Epithelial cell of esophagus (primary cell): ENCODE measurements around the gene LRMDA.

Experiments used
- DNase-seq: peaks from one replicate; pipeline ENCODE4 v3.0.0; 2010; ENCODE audit warnings: low read depth
- H3K4me3 ChIP-seq: 2 replicates; pipeline ENCODE4 v1.5.1; 2011; ENCODE audit warnings: mild to moderate bottlenecking, low read length, control low read depth
- CTCF ChIP-seq: IDR thresholded peaks from 2 replicates; pipeline ENCODE4 v1.5.1; 2011; ENCODE audit warnings: low read depth, mild to moderate bottlenecking, low read length, control low read depth, inconsistent platforms; ENCODE audit not compliant: insufficient read depth; ENCODE audit errors: missing control alignments

LRMDA gene

GRCh38 chr10:75433216-75433615 is 1.8 kb downstream of the LRMDA start:
- H3K4me3 ChIP-seq, result no peak overlapping the region
- no peak for DNase-seq
- TF ChIP-seq CTCF, result no peak

GRCh38 chr10:75434291-75434690 is 2.9 kb downstream of the LRMDA start:
- H3K4me3 ChIP-seq, result no peak overlapping the region
- DNase-seq, result peak; percentile 47
- no peak for TF ChIP-seq CTCF

DNA sequence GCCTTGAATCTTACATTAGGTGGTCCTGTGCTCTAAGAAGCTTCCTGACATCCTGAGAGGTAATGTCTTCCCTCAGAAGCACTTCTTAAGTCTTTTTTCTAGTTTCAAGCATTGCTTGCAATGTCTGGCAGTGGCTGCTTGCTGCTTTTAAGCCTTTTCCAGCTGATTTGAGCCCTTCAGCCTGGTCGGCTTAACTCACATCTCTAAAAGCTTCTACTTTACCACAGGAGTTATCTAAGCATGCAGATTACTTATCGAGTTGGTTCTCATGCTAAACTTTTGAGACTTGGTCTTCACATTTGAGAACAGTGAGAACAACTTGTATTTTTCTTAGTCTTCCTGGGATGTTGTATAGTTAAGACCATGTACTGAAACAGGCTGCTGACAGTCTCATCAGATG is 3.9 kb downstream of the LRMDA start:
- no peak for TF ChIP-seq CTCF

DNA sequence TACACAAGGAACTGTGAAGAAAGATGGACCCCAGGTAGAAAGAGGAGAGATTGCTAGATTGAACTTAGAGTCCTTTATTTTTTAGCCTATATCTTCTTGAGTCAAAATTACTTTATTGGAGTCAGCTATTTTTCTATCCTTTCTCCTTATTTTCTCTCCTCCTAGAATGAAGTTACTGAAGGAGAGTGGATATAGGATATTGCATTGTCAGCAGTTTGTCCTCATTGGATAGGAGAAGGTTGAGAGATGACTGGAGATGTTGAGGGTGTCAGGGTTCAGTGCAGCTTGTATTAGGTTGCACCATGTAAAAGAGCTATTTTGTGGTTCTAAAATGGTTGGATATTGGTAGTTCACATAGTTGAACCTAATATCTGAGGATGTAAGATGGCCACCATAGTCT is 5.5 kb downstream of the LRMDA start:
- TF ChIP-seq CTCF, result no peak
- no peak overlapping the region for H3K4me3 ChIP-seq
- DNase-seq, result no peak

More for the DNA sequence above, 3.9 kb downstream of the LRMDA start:
- no peak for DNase-seq
- no peak overlapping the region for H3K4me3 ChIP-seq

DNA sequence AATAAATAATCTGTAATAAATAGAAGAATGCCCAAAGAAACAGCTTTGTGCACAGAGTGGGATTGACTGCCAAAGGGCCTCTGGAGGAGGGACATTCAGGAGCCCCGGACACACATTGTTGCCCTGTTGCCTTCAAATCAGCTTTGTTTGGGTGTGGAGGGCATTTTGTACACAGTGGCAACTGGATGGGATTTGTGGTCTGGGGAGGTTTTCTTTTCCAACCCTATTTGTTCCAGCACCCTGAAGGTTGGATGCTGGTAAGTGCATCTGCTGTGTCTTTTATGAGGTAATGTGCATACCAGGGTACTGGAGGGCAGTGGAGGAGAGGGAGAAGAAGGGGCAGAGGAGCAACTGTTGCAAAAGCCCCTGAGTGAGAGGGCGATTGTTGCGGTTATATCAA is 6.3 kb downstream of the LRMDA start:
- DNase-seq, result no peak
- no peak for TF ChIP-seq CTCF
- no peak overlapping the region for H3K4me3 ChIP-seq

GRCh38 chr10:75438275-75438674 is 6.9 kb downstream of the LRMDA start:
- DNase-seq, result no peak
- TF ChIP-seq CTCF, result no peak
- H3K4me3 ChIP-seq, result no peak overlapping the region

DNA sequence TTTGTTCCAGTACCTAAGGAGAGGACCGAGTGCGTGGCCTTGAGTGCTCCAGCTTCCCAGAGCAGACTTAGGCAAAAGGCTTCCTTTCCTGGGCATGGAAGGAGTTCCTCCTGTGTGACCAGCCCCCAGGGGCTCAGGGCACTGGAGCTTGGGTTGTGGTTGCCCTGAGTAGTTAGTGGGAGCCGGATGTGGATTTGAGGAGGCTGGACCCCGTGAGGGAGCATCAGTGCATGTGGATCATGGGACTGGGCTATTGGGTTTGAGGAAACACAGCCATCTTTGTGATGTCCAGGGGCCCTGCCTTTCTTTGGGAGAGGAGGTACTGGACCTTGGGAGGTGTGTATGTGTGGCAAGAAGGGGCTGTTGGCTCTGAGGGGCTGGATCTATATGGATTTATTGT is 8.4 kb downstream of the LRMDA start:
- no peak for TF ChIP-seq CTCF
- H3K4me3 ChIP-seq, result no peak overlapping the region
- DNase-seq, result no peak
